ACC112 (cell line): Measurements from ENCODE around the gene FNDC3A.

Experiments
- H2AFZ ChIP-seq: fragments of 200-600 bp; sonication (generic); one replicate; pipeline ENCODE4 v1.6.0; 2017; ENCODE audit warnings: antibody characterized with exemption, low read length; ENCODE audit not compliant: unreplicated experiment
- H3K27ac ChIP-seq: fragments of 200-600 bp; sonication (generic); 2 replicates; pipeline ENCODE4 v1.5.1; 2014; ENCODE audit warnings: low read depth, mild to moderate bottlenecking, antibody characterized with exemption, low read length, moderate library complexity
- H3K27me3 ChIP-seq: fragments of 200-600 bp; sonication (generic); 2 replicates; pipeline ENCODE4 v1.6.1; 2014; ENCODE audit warnings: mild to moderate bottlenecking, antibody characterized with exemption, low read length, moderate library complexity, mixed read lengths; ENCODE audit not compliant: insufficient read depth
- H3K36me3 ChIP-seq: fragments of 200-600 bp; sonication (generic); 2 replicates; pipeline ENCODE4 v1.6.1; 2016; ENCODE audit warnings: mild to moderate bottlenecking, antibody characterized with exemption, low read length, moderate library complexity, mixed read lengths; ENCODE audit not compliant: insufficient read depth
- H3K4me1 ChIP-seq: fragments of 200-600 bp; sonication (generic); one replicate; pipeline ENCODE4 v1.6.1; 2016; ENCODE audit warnings: low read length, mixed read lengths; ENCODE audit not compliant: insufficient read depth, unreplicated experiment, control insufficient read depth
- H3K4me3 ChIP-seq: fragments of 200-600 bp; sonication (generic); 2 replicates; pipeline ENCODE4 v1.5.1; 2014; ENCODE audit warnings: mild to moderate bottlenecking, low read depth, low read length
- H3K79me2 ChIP-seq: fragments of 200-600 bp; sonication (generic); one replicate; pipeline ENCODE4 v1.6.0; 2016; ENCODE audit warnings: low read length; ENCODE audit not compliant: control insufficient read depth, unreplicated experiment, insufficient read depth

Gene FNDC3A

GRCh38 chr13:49218493-49219051 is 242.9 kb downstream of the FNDC3A start:
- Histone ChIP-seq H3K4me1 (no peaks in the 10 kb centered on the region), H3K79me2 (no peaks in the 10 kb centered on the region), H2AFZ (no peak overlapping the region), H3K4me3 (no peak overlapping the region), H3K36me3 (no peaks in the 10 kb centered on the region), H3K27ac (no peak overlapping the region), H3K27me3 (peaks cover 62% of the 10 kb centered on the region)

GRCh38 chr13:49219647-49220035 is 243.9 kb downstream of the FNDC3A start:
- no peak overlapping the region for H2AFZ ChIP-seq
- no peaks in the 10 kb centered on the region for H3K4me1 ChIP-seq
- peak overlapping the region; percentile 56 for H3K4me3 ChIP-seq
- H3K79me2 ChIP-seq, result no peaks in the 10 kb centered on the region
- peaks cover 66% of the 10 kb centered on the region for H3K27me3 ChIP-seq
- no peaks in the 10 kb centered on the region for H3K36me3 ChIP-seq
- H3K27ac ChIP-seq, result no peak overlapping the region

- Histone ChIP-seq H3K4me1 (no peaks in the 10 kb centered on the region), H3K27ac (no peak within 1 kb of the TSS), H2AFZ (peak within 1 kb of the TSS; percentile 14), H3K27me3 (peaks cover 66% of the 10 kb centered on the region), H3K79me2 (no peaks in the 10 kb centered on the region), H3K4me3 (peak within 1 kb of the TSS; percentile 56), H3K36me3 (no peaks in the 10 kb centered on the region)
These were observed 244.5 kb downstream of the FNDC3A start, which contains the start of gene MLNR for GRCh38 chr13:49220036-49220855. Gene MLNR, plus strand, starts transcription at chr13:49220338. Its CDS starts 0 bp downstream, at chr13:49220338.

- Histone ChIP-seq H3K4me1 (no peaks in the 10 kb centered on the region), H3K79me2 (no peaks in the 10 kb centered on the region), H3K27me3 (peaks cover 66% of the 10 kb centered on the region), H3K4me3 (peak overlapping the region; percentile 56), H3K27ac (no peak overlapping the region), H2AFZ (peak overlapping the region; percentile 14), H3K36me3 (no peaks in the 10 kb centered on the region)
These were observed 245.3 kb downstream of the FNDC3A start for GRCh38 chr13:49220856-49221589.

- no peak overlapping the region for H3K4me3 ChIP-seq
- H3K27ac ChIP-seq, result no peak overlapping the region
- no peak overlapping the region for H2AFZ ChIP-seq
- peaks cover 66% of the 10 kb centered on the region for H3K27me3 ChIP-seq
- H3K79me2 ChIP-seq, result no peaks in the 10 kb centered on the region
- no peaks in the 10 kb centered on the region for H3K4me1 ChIP-seq
- H3K36me3 ChIP-seq, result no peaks in the 10 kb centered on the region
These were observed 245.9 kb downstream of the FNDC3A start for GRCh38 chr13:49221590-49221965.

- Histone ChIP-seq H3K27ac (no peak overlapping the region), H3K4me3 (no peak overlapping the region), H2AFZ (no peak overlapping the region), H3K79me2 (no peaks in the 10 kb centered on the region), H3K27me3 (peaks cover 34% of the 10 kb centered on the region), H3K4me1 (no peaks in the 10 kb centered on the region), H3K36me3 (no peaks in the 10 kb centered on the region)
These were observed 249.7 kb downstream of the FNDC3A start for GRCh38 chr13:49225223-49226042.

- Histone ChIP-seq H3K79me2 (no peaks in the 10 kb centered on the region), H3K27ac (no peak overlapping the region), H3K27me3 (peaks cover 22% of the 10 kb centered on the region), H3K36me3 (no peaks in the 10 kb centered on the region), H3K4me1 (no peaks in the 10 kb centered on the region), H2AFZ (no peak overlapping the region), H3K4me3 (no peak overlapping the region)
These were observed 250.9 kb downstream of the FNDC3A start for GRCh38 chr13:49226613-49227012.

GRCh38 chr13:49234741-49235140 is 259.0 kb downstream of the FNDC3A start:
- H2AFZ ChIP-seq, result no peak overlapping the region
- H3K36me3 ChIP-seq, result no peaks in the 10 kb centered on the region
- no peak overlapping the region for H3K27ac ChIP-seq
- no peaks in the 10 kb centered on the region for H3K27me3 ChIP-seq
- H3K4me3 ChIP-seq, result no peak overlapping the region
- no peaks in the 10 kb centered on the region for H3K4me1 ChIP-seq
- no peaks in the 10 kb centered on the region for H3K79me2 ChIP-seq

- Histone ChIP-seq H2AFZ (no peak overlapping the region), H3K27me3 (no peaks in the 10 kb centered on the region), H3K4me3 (no peak overlapping the region), H3K36me3 (no peaks in the 10 kb centered on the region), H3K27ac (no peak overlapping the region), H3K4me1 (no peaks in the 10 kb centered on the region), H3K79me2 (no peaks in the 10 kb centered on the region)
These were observed 260.2 kb downstream of the FNDC3A start for GRCh38 chr13:49235856-49236431.

- no peaks in the 10 kb centered on the region for H3K79me2 ChIP-seq
- H2AFZ ChIP-seq, result no peak overlapping the region
- H3K27ac ChIP-seq, result no peak overlapping the region
- no peak overlapping the region for H3K4me3 ChIP-seq
- H3K36me3 ChIP-seq, result no peaks in the 10 kb centered on the region
- no peaks in the 10 kb centered on the region for H3K4me1 ChIP-seq
- no peaks in the 10 kb centered on the region for H3K27me3 ChIP-seq
These were observed 262.9 kb downstream of the FNDC3A start for GRCh38 chr13:49238621-49239020.
